ENCODE data around the gene INPP5A. TPM values are rescaled to one million over a fixed set of nuclear protein-coding genes. Genes with fewer than 3 reads are reported as not detected.

The INPP5A gene
- total RNA-seq, 6 donors from 2014 or later: 28.6 to 81.7 (median 44.8) TPM

GRCh38 chr10:132576671-132577349 lies 39.2 kb downstream of the INPP5A start:
- no peak overlapping the region for H3K4me3 ChIP-seq
- ATAC-seq (ENCODE audit: low FRiP score in 2 of 2): no peak
- H3K36me3 ChIP-seq: no peaks in the 10 kb centered on the region
- no peak overlapping the region for H3K27ac ChIP-seq
- TF ChIP-seq POLR2A (IDR thresholded peaks at IDR 0.05) (no peak), POLR2AphosphoS5 (IDR thresholded peaks at IDR 0.05) (no peak), EP300 (IDR thresholded peaks at IDR 0.05) (no peak), CTCF (IDR thresholded peaks at IDR 0.05) (no peak)
- WGBS, 2 donors: 87 to 89% methylated on average over 13 to 19 of the region's 19 CpGs
- peak in 1 of 2 donors; percentile 73 for DNase-seq
- H3K4me1 ChIP-seq: peaks cover 51 to 56% (median 56%) of the 10 kb centered on the region in 4 donors
- H3K9me3 ChIP-seq: no peaks in the 10 kb centered on the region
- H3K27me3 ChIP-seq: no peaks in the 10 kb centered on the region

GRCh38 chr10:132577350-132578003 lies 39.9 kb downstream of the INPP5A start:
- Histone ChIP-seq H3K4me3 (no peak overlapping the region), H3K27ac (no peak overlapping the region), H3K27me3 (no peaks in the 10 kb centered on the region), H3K9me3 (no peaks in the 10 kb centered on the region), H3K4me1 (peaks cover 45 to 50% (median 49%) of the 10 kb centered on the region in 4 donors), H3K36me3 (no peaks in the 10 kb centered on the region)
- TF ChIP-seq POLR2A (IDR thresholded peaks at IDR 0.05): no peak
- no peak for TF ChIP-seq POLR2AphosphoS5 (IDR thresholded peaks at IDR 0.05)
- TF ChIP-seq EP300 (IDR thresholded peaks at IDR 0.05): no peak
- peak in 4 of 6 experiments; percentile 29 to 45 (median 36) for TF ChIP-seq CTCF (IDR thresholded peaks at IDR 0.05)
- ATAC-seq (ENCODE audit: low FRiP score in 2 of 2) (no peak), DNase-seq (no peak)
- WGBS, 2 donors: 70 to 71% methylated on average over 9 to 16 of the region's 16 CpGs

- Histone ChIP-seq H3K27me3 (no peaks in the 10 kb centered on the region), H3K27ac (no peak overlapping the region), H3K36me3 (no peaks in the 10 kb centered on the region), H3K4me1 (peaks cover 44 to 53% (median 48%) of the 10 kb centered on the region in 4 donors), H3K9me3 (no peaks in the 10 kb centered on the region), H3K4me3 (no peak overlapping the region)
- DNase-seq: peak in 1 of 2 donors; percentile 56
- 88 to 90% methylated on average over 13 to 19 of the region's 19 CpGs for WGBS, 2 donors
- no peak for ATAC-seq (ENCODE audit: low FRiP score in 2 of 2)
- no peak for TF ChIP-seq POLR2AphosphoS5 (IDR thresholded peaks at IDR 0.05)
- TF ChIP-seq CTCF (IDR thresholded peaks at IDR 0.05): no peak
- no peak for TF ChIP-seq POLR2A (IDR thresholded peaks at IDR 0.05)
- no peak for TF ChIP-seq EP300 (IDR thresholded peaks at IDR 0.05)
Measured at GRCh38 chr10:132578287-132578951, 40.8 kb downstream of the INPP5A start.

GRCh38 chr10:132579027-132579859 lies 41.7 kb downstream of the INPP5A start:
- H3K4me3 ChIP-seq: no peak overlapping the region
- no peaks in the 10 kb centered on the region for H3K27me3 ChIP-seq
- ATAC-seq (ENCODE audit: low FRiP score in 2 of 2) (no peak), DNase-seq (peak in 1 of 2 donors; percentile 76)
- H3K36me3 ChIP-seq: no peaks in the 10 kb centered on the region
- no peak overlapping the region for H3K27ac ChIP-seq
- no peak for TF ChIP-seq POLR2AphosphoS5 (IDR thresholded peaks at IDR 0.05)
- H3K4me1 ChIP-seq: peaks cover 50 to 56% (median 54%) of the 10 kb centered on the region in 4 donors
- no peaks in the 10 kb centered on the region for H3K9me3 ChIP-seq
- 76 to 87% methylated on average over 18 to 23 of the region's 29 CpGs for WGBS, 2 donors

Measured in upper lobe of left lung (tissue), 6 donors.